NCI-H526 treated with DMSO at 0.1 percent for 48 hours (cell line): ENCODE measurements around the gene AACS.
A peak's percentile ranks its signal among the peaks of the same experiment; 100 is the strongest.
"Not testable (repeated sequence)": the region's sequence is repeated elsewhere in the genome, so short reads cannot be mapped to it uniquely, and the experiment has no call there.

ENCODE experiments used
- DNase-seq: peaks from one replicate; lab custom pipeline; 2025; lab: John Stamatoyannopoulos, UW

The AACS gene

GRCh38 chr12:125056306-125056705, 8.9 kb upstream of the AACS start:
- no peak for DNase-seq

GRCh38 chr12:125057708-125058107, 7.5 kb upstream of the AACS start:
- no peak for DNase-seq

- DNase-seq, result no peak
These were observed 4.0 kb upstream of the AACS start for GRCh38 chr12:125061229-125061628.

GRCh38 chr12:125063522-125063921, 1.7 kb upstream of the AACS start:
- DNase-seq, result not testable (repeated sequence)

- DNase-seq, result no peak
These were observed 743 bp upstream of the AACS start for GRCh38 chr12:125064492-125064891.

- no peak for DNase-seq
These were observed 810 bp downstream of the AACS start for GRCh38 chr12:125065919-125066570.

GRCh38 chr12:125068391-125068790, 3.2 kb downstream of the AACS start:
- no peak for DNase-seq

- DNase-seq, result no peak
These were observed 4.4 kb downstream of the AACS start for GRCh38 chr12:125069616-125070015.

GRCh38 chr12:125070112-125070511, 4.9 kb downstream of the AACS start:
- DNase-seq, result peak; percentile 15

- DNase-seq, result peak; percentile 84
These were observed 5.6 kb downstream of the AACS start for GRCh38 chr12:125070661-125071390.

- DNase-seq, result peak; percentile 96
These were observed 6.2 kb downstream of the AACS start for GRCh38 chr12:125071456-125071855.

- no peak for DNase-seq
These were observed 7.3 kb downstream of the AACS start for GRCh38 chr12:125072496-125072895.

- DNase-seq, result not testable (repeated sequence)
These were observed 9.1 kb downstream of the AACS start for GRCh38 chr12:125074294-125074693.

GRCh38 chr12:125076103-125076502, 10.9 kb downstream of the AACS start:
- no peak for DNase-seq

GRCh38 chr12:125079084-125079483, 13.8 kb downstream of the AACS start:
- DNase-seq, result no peak

GRCh38 chr12:125079648-125080645, 14.7 kb downstream of the AACS start:
- no peak for DNase-seq

- DNase-seq, result peak; percentile 97
These were observed 16.2 kb downstream of the AACS start for GRCh38 chr12:125081427-125081826.

- DNase-seq, result no peak
These were observed 17.8 kb downstream of the AACS start for GRCh38 chr12:125083072-125083471.

- not testable (repeated sequence) for DNase-seq
These were observed 23.0 kb downstream of the AACS start for GRCh38 chr12:125088199-125088598.

- no peak for DNase-seq
These were observed 23.8 kb downstream of the AACS start for GRCh38 chr12:125089083-125089482.

- DNase-seq, result no peak
These were observed 24.4 kb downstream of the AACS start for GRCh38 chr12:125089626-125090025.

GRCh38 chr12:125090437-125090836, 25.2 kb downstream of the AACS start:
- no peak for DNase-seq
